ENCODE measurements around the gene PSMC5. TPM values are rescaled to one million over a fixed set of nuclear protein-coding genes. Genes with fewer than 3 reads are reported as not detected.
"Not testable (repeated sequence)": the region's sequence is repeated elsewhere in the genome, so short reads cannot be mapped to it uniquely, and the experiment has no call there.

Gene PSMC5
- total and polyA plus RNA-seq, 3 experiments from 2014 or later: 201 to 212 (median 208) TPM

DNA sequence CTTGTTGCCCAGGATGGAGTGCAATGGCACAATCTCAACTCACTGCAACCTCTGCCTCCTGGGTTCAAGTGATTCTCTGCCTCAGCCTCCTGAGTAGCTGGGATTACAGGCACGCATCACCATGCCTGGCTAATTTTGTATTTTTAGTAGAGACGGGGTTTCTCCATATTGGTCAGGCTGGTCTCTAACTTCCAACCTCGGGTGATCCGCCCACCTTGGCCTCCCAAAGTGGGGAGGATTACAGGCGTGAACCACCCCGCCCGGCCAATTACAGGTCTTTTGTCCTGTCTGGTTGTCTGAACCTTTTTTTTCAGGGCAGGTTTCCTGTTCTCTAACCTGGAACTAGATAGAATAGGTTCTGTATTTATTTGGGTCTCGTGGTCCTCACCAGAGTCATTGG lies 29.2 kb downstream of the PSMC5 start:
- H3K4me1 Mint-ChIP-seq; H3K36me3 Mint-ChIP-seq; H3K27ac Mint-ChIP-seq; H3K27me3 ChIP-seq (ENCODE audit: insufficient read depth, low read length, poor library complexity, severe bottlenecking); H3K9me3 ChIP-seq (ENCODE audit: low read length); H3K4me1 ChIP-seq (ENCODE audit: insufficient read depth, low read length); H3K36me3 ChIP-seq (ENCODE audit: insufficient read depth, low read length); H3K27me3 Mint-ChIP-seq; H3K4me3 Mint-ChIP-seq; POLR2A ChIA-PET; H3K4me3 ChIP-seq (ENCODE audit: low read length); H3K27ac ChIP-seq (ENCODE audit: low read depth, low read length); DNase-seq; H3K9me3 Mint-ChIP-seq: not testable (repeated sequence)
- CTCF ChIA-PET: interaction anchor here (2.7 kb wide), 1 partner anchor 9 kb away, joined by 8 read pairs; no protein-coding TSS in a partner anchor

DNA sequence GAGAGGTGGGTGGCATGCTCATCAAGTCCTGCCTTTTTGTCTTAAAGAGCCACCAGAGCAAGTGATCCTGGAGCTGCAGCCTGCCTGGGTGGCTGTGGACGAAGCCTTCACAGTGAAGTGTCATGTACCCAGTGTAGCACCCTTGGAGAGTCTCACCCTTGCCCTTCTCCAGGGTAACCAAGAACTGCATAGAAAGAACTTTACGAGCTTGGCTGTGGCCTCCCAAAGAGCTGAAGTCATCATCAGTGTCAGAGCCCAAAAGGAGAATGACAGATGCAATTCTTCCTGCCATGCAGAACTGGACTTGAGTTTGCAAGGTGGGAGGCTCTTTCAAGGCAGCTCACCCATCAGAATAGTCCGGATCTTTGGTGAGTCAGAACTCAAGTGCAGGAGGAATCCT lies 32.0 kb downstream of the PSMC5 start:
- Histone ChIP-seq H3K4me3 (ENCODE audit: low read length) (no peak overlapping the region), H3K36me3 (ENCODE audit: insufficient read depth, low read length) (no peaks in the 10 kb centered on the region), H3K27me3 (ENCODE audit: insufficient read depth, low read length, poor library complexity, severe bottlenecking) (no peaks in the 10 kb centered on the region), H3K27ac (ENCODE audit: low read depth, low read length) (no peak overlapping the region), H3K9me3 (ENCODE audit: low read length) (no peaks in the 10 kb centered on the region), H3K4me1 (ENCODE audit: insufficient read depth, low read length) (no peaks in the 10 kb centered on the region)
- no peak for DNase-seq
- Mint-ChIP-seq H3K27me3 (peaks cover 3 to 5% of the 10 kb centered on the region in 2 donors), H3K36me3 (no peaks in the 10 kb centered on the region), H3K9me3 (no peaks in the 10 kb centered on the region), H3K4me3 (no peak overlapping the region), H3K27ac (peak overlapping the region in 1 of 8 donors; percentile 24), H3K4me1 (no peaks in the 10 kb centered on the region)
- POLR2A ChIA-PET: interaction anchor here (0.5 kb wide), 1 partner anchor 42 kb away, joined by 3 read pairs; no protein-coding TSS in a partner anchor
- CTCF ChIA-PET: interaction anchor here (1.1 to 5.3 kb wide), 4 partner anchors 11 to 33 kb away, joined by 3 to 31 read pairs (median 3); no protein-coding TSS in a partner anchor

DNA sequence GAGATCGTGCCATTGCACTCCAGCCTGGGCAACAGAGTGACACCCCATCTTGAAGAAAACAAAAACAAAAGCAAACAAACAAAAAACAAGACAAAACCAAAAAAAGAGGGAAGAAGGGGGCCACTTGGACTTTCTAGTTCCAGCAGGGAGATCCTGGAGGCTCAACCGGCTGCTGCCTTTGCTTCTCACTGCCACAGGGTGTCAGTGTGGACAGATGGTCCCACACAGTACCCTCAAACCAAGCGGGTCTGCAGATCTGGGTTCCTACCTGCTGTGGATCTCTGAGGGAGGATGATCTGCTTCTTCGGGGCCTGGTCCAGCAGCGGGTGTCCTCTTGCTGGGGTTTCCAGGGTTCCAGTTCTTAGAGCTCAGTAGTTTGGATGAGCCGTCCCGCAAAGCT lies 39.4 kb downstream of the PSMC5 start:
- POLR2A ChIA-PET; H3K27me3 ChIP-seq (ENCODE audit: insufficient read depth, low read length, poor library complexity, severe bottlenecking); H3K9me3 Mint-ChIP-seq; H3K27ac ChIP-seq (ENCODE audit: low read depth, low read length); H3K27ac Mint-ChIP-seq; H3K4me3 Mint-ChIP-seq; H3K9me3 ChIP-seq (ENCODE audit: low read length); H3K36me3 Mint-ChIP-seq; H3K4me1 ChIP-seq (ENCODE audit: insufficient read depth, low read length); H3K27me3 Mint-ChIP-seq; H3K4me3 ChIP-seq (ENCODE audit: low read length); H3K4me1 Mint-ChIP-seq; H3K36me3 ChIP-seq (ENCODE audit: insufficient read depth, low read length); DNase-seq: not testable (repeated sequence)
- CTCF ChIA-PET: interaction anchor here (0.9 to 2.9 kb wide), 8 partner anchors 12 to 53 kb away, joined by 3 to 15 read pairs (median 6); partner anchors contain the start of gene GH2

DNA sequence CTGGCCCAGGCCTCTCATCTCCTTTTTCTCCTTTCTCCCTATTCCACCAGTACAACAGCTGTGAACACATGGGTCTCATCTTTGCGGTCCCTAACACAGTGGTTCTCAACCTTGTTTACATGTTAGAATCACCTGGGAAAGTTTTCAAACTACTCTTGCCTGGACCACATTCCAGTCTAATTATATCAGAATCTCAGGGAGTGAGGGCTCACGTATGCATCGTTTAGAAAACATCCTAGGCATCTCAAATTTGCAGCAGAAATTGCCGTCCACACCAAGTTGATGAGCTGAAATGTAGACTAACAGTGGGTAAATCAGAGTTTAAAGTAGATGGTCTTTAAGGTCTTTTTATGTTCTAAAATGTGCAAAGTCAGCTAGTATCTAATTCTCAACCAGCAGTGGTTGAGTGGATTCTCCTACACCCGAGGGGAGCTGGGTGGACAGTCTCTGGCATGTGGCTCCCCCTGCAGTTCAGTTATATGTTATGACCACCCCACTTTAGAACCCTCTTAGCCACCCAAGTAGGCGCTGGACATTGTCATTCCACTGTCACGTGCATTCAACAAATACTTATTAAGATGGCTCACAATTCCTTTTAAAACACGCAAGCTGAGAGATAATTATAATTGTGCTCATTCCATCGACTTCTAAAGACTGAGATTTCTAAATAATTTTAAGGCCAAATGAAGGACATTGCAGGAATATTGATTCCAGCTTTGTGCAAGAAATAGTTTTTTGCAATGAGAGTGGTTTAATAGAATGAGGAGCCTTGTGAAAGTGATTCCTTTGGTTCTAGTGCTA lies 42.5 kb downstream of the PSMC5 start:
- H3K27me3 ChIP-seq (ENCODE audit: insufficient read depth, low read length, poor library complexity, severe bottlenecking): not testable (repeated sequence)

DNA sequence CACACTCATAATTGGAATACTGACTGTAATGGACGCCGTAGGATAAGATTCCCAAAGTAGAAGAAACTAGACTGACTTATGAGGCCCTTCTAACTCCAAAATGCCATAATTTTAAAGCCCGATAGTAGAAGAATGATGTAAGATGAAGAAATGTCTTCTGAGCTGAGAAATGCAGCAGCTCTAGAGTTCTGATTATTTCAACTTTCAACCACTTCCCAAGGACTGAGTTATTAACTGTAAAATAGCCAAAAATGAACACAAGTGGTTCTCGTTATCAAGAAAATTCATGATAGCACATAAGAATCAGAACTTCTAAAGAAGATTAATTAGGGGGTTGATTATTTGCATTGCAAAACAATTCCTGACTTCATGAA lies 43.0 kb downstream of the PSMC5 start:
- H3K27me3 Mint-ChIP-seq; H3K36me3 ChIP-seq (ENCODE audit: insufficient read depth, low read length); H3K9me3 Mint-ChIP-seq; H3K27ac Mint-ChIP-seq; H3K4me1 Mint-ChIP-seq; H3K27ac ChIP-seq (ENCODE audit: low read depth, low read length); H3K4me3 Mint-ChIP-seq; POLR2A ChIA-PET; H3K27me3 ChIP-seq (ENCODE audit: insufficient read depth, low read length, poor library complexity, severe bottlenecking); H3K36me3 Mint-ChIP-seq; H3K9me3 ChIP-seq (ENCODE audit: low read length); H3K4me3 ChIP-seq (ENCODE audit: low read length); DNase-seq; H3K4me1 ChIP-seq (ENCODE audit: insufficient read depth, low read length): not testable (repeated sequence)
- CTCF ChIA-PET: interaction anchor here (1.1 kb wide), 1 partner anchor 12 kb away, joined by 3 read pairs; no protein-coding TSS in a partner anchor

More for the DNA sequence above, 42.5 kb downstream of the PSMC5 start:
- H3K4me1 ChIP-seq (ENCODE audit: insufficient read depth, low read length); H3K4me1 Mint-ChIP-seq; POLR2A ChIA-PET; H3K36me3 ChIP-seq (ENCODE audit: insufficient read depth, low read length); H3K27ac ChIP-seq (ENCODE audit: low read depth, low read length); H3K4me3 ChIP-seq (ENCODE audit: low read length); H3K36me3 Mint-ChIP-seq; H3K9me3 Mint-ChIP-seq; DNase-seq; H3K4me3 Mint-ChIP-seq; H3K27me3 Mint-ChIP-seq; H3K27ac Mint-ChIP-seq; H3K9me3 ChIP-seq (ENCODE audit: low read length): not testable (repeated sequence)
- CTCF ChIA-PET: interaction anchor here (1.1 kb wide), 1 partner anchor 11 kb away, joined by 3 read pairs; no protein-coding TSS in a partner anchor

DNA sequence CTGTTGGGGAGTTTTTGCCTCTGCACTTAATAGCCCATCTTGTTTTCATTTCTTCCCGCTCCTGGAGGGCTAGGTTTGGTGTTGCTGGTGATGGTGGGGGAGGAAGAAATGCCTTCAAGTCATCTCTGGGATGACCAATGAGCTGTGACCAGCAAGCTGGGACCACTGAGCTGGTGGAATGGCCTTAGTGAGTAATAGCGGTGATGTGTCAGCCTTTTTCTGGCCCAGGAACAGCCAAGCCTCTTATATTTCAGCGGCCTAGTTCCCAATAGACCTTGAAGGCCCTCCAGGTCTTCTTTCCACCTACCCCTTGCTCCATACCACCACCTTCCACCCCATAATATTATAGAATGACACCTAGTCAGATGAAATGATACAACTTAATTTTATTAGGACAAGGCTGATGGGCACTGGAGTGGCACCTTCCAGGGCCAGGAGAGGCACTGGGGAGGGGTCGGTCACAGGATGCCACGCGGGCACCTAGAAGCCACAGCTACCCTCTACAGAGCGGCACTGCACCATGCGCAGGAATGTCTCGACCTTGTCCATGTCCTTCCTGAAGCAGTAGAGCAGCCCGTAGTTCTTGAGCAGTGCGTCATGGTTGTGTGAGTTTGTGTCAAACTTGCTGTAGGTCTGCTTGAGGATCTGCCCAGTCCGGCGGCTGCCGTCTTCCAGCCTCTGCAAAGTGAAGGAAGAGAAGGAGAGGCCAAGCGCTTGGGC lies 44.6 kb downstream of the PSMC5 start:
- H3K4me3 ChIP-seq (ENCODE audit: low read length); DNase-seq; H3K36me3 Mint-ChIP-seq; H3K27me3 ChIP-seq (ENCODE audit: insufficient read depth, low read length, poor library complexity, severe bottlenecking); H3K4me3 Mint-ChIP-seq; H3K4me1 Mint-ChIP-seq; H3K27ac Mint-ChIP-seq; H3K27ac ChIP-seq (ENCODE audit: low read depth, low read length); POLR2A ChIA-PET; H3K27me3 Mint-ChIP-seq; H3K9me3 ChIP-seq (ENCODE audit: low read length); H3K4me1 ChIP-seq (ENCODE audit: insufficient read depth, low read length); H3K36me3 ChIP-seq (ENCODE audit: insufficient read depth, low read length); CTCF ChIA-PET; H3K9me3 Mint-ChIP-seq: not testable (repeated sequence)

DNA sequence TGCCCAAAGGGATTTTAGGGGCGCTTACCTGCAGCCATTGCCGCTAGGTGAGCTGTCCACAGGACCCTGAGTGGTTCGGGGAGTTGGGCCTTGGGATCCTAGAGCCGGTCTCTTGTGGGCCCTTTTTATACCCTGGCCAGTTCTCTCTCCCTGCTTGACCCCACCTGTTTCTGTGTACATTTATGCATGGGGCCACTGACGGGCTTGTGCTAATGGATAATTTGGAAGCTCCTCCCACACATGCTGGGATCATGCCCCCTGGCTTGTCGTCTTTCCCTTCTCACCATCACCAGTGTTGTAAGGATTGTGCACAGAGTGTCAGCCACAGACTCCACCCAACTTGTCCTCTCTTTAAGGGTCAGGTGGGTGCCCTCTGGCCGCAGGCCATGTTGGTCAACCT lies 46.3 kb downstream of the PSMC5 start, which contains the start of gene CSH2:
CSH2 (minus strand) TSS at position 101 of the 400 bp plus-strand sequence; CDS start at position 38, 63 bp downstream.
- H3K27ac ChIP-seq (ENCODE audit: low read depth, low read length); POLR2A ChIA-PET; CTCF ChIA-PET; DNase-seq; H3K4me3 ChIP-seq (ENCODE audit: low read length); H3K4me1 ChIP-seq (ENCODE audit: insufficient read depth, low read length); H3K27me3 Mint-ChIP-seq; H3K36me3 Mint-ChIP-seq; H3K27ac Mint-ChIP-seq; H3K9me3 Mint-ChIP-seq; H3K27me3 ChIP-seq (ENCODE audit: insufficient read depth, low read length, poor library complexity, severe bottlenecking); H3K36me3 ChIP-seq (ENCODE audit: insufficient read depth, low read length); H3K4me1 Mint-ChIP-seq; H3K9me3 ChIP-seq (ENCODE audit: low read length); H3K4me3 Mint-ChIP-seq: not testable (repeated sequence)

DNA sequence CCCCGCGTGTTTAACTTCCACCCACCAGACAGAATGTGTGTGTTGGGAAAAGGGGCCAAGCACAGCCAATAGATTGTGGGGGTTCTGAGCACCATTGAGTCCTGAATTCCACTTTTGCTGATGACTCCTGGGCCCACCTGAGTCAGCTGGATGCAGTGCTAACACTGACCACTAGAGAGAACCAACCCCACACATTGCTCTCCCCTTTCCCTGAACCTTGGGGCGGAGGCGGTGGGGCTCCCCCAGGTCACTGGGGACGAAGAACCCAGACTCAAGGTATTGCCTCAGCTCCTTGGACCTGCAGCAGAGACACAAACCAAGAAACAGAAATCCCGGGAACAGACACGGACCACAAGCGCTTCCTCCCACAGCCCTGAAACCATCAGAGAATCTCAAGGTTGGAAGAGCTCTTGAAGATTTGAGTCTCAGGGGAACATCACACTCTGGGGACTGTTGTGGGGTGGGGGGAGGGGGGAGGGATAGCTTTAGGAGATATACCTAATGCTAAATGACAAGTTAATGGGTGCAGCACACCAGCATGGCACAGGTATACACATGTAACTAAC lies 46.9 kb downstream of the PSMC5 start:
- H3K27ac ChIP-seq (ENCODE audit: low read depth, low read length); H3K4me1 ChIP-seq (ENCODE audit: insufficient read depth, low read length); DNase-seq; CTCF ChIA-PET; H3K36me3 Mint-ChIP-seq; H3K9me3 Mint-ChIP-seq; H3K27ac Mint-ChIP-seq; H3K27me3 Mint-ChIP-seq; H3K27me3 ChIP-seq (ENCODE audit: insufficient read depth, low read length, poor library complexity, severe bottlenecking); H3K36me3 ChIP-seq (ENCODE audit: insufficient read depth, low read length); H3K4me3 Mint-ChIP-seq; H3K9me3 ChIP-seq (ENCODE audit: low read length); H3K4me1 Mint-ChIP-seq; H3K4me3 ChIP-seq (ENCODE audit: low read length); POLR2A ChIA-PET: not testable (repeated sequence)

Measured in CD8-positive, alpha-beta memory T cell (primary cell).